HG02973 (cell line): Measurements from ENCODE around the gene COA8.

Source experiments
- ATAC-seq: cut with Tn5 transposase; IDR thresholded peaks from one replicate; pipeline ENCODE4 v1.9.1; 2021; ENCODE audit warnings: moderate library complexity; ENCODE audit not compliant: unreplicated experiment

COA8 gene

GRCh38 chr14:103562429-103563225, at the start of gene COA8, which contains the start of gene BAG5:
COA8 (plus strand) TSS chr14:103562960; CDS start chr14:103563002, 42 bp downstream.
BAG5 (minus strand) TSS chr14:103562657; CDS start chr14:103561164, 1,493 bp downstream.
- ATAC-seq: peak; percentile 77

- ATAC-seq: no peak
Observed at GRCh38 chr14:103514596-103515421, 48.0 kb upstream of the COA8 start.

- ATAC-seq: no peak
Observed at GRCh38 chr14:103516426-103517173, 46.2 kb upstream of the COA8 start.

GRCh38 chr14:103517174-103517566, 45.6 kb upstream of the COA8 start:
- ATAC-seq: no peak

GRCh38 chr14:103517721-103518421, 44.9 kb upstream of the COA8 start:
- no peak for ATAC-seq

- ATAC-seq: no peak
Observed at GRCh38 chr14:103518422-103519042, 44.2 kb upstream of the COA8 start.

GRCh38 chr14:103519043-103519836, 43.5 kb upstream of the COA8 start:
- no peak for ATAC-seq

GRCh38 chr14:103519837-103520212, 42.9 kb upstream of the COA8 start:
- no peak for ATAC-seq

- ATAC-seq: no peak
Observed at GRCh38 chr14:103520269-103520656, 42.5 kb upstream of the COA8 start.

GRCh38 chr14:103520657-103521437, 41.9 kb upstream of the COA8 start:
- peak; percentile 37 for ATAC-seq

- peak; percentile 11 for ATAC-seq
Observed at GRCh38 chr14:103521438-103521950, 41.3 kb upstream of the COA8 start.

GRCh38 chr14:103521951-103522563, 40.7 kb upstream of the COA8 start:
- ATAC-seq: no peak

- no peak for ATAC-seq
Observed at GRCh38 chr14:103522649-103523574, 39.8 kb upstream of the COA8 start, which contains the start of gene CKB. CKB (minus strand) TSS chr14:103522830; CDS start chr14:103522493, 337 bp downstream.

- no peak for ATAC-seq
Observed at GRCh38 chr14:103523575-103523954, 39.2 kb upstream of the COA8 start.

- ATAC-seq: no peak
Observed at GRCh38 chr14:103524002-103524935, 38.5 kb upstream of the COA8 start.
